Vagina (tissue), 2 donors: ENCODE results near the gene PPP6R2.
"Not testable (repeated sequence)": the region's sequence is repeated elsewhere in the genome, so short reads cannot be mapped to it uniquely, and the experiment has no call there.

Experiments used
- CTCF ChIP-seq, 3 experiments: fragments of 450-650 bp in 2 of 3; fragments of 200-600 bp in 1 of 3; sonication (generic) in 1 of 3; IDR thresholded peaks; one replicate each; pipeline ENCODE4 v1.5.1; 2017 to 2019; ENCODE audit warnings: antibody characterized with exemption in 3 of 3, mild to moderate bottlenecking in 2 of 3, moderate library complexity in 2 of 3
- POLR2A ChIP-seq, 2 donors: fragments of 450-650 bp; IDR thresholded peaks; one replicate each; pipeline ENCODE4 v1.6.1; 2017; ENCODE audit warnings: antibody characterized with exemption in 2 of 2, mild to moderate bottlenecking in 2 of 2, moderate library complexity in 2 of 2
- POLR2AphosphoS5 ChIP-seq, 2 donors: sonication (generic); formaldehyde crosslinking; IDR thresholded peaks; one replicate each; pipeline ENCODE4 v1.9.0; 2017; ENCODE audit warnings: antibody characterized with exemption in 2 of 2, mild to moderate bottlenecking in 2 of 2, low read depth in 1 of 2; ENCODE audit not compliant: insufficient read depth in 1 of 2

- not testable (repeated sequence) for TF ChIP-seq CTCF (IDR thresholded peaks at IDR 0.05); POLR2A (IDR thresholded peaks at IDR 0.05); POLR2AphosphoS5 (IDR thresholded peaks at IDR 0.05; ENCODE audit: insufficient read depth in 1 of 2, low read depth in 1 of 2)
These were observed 38.0 kb downstream of the PPP6R2 start for GRCh38 chr22:50381021-50381555.
